K562 (cell line): ENCODE results near the gene PRELID2. TPM values are rescaled to one million over a fixed set of nuclear protein-coding genes. Genes with fewer than 3 reads are reported as not detected.

ENCODE experiments used
- ATAC-seq: fragments of 200-7000 bp; cut with Tn5 transposase; 3 replicates; pipeline ENCODE4 v1.9.1; 2020; ENCODE audit warnings: moderate library complexity
- BruUV-seq: library from RNA; stranded (reverse); fragments of 400-500 nt; replicated peaks from 2 replicates; lab custom pipeline; 2021; lab: Mats Ljungman, UMichigan
- CTCF ChIA-PET: fragments of 300-600 bp; formaldehyde crosslinking; extraction: SDS; loops from one replicate; lab custom pipeline; 2021; ENCODE audit warnings: low intra/inter-chr PET ratio; lab: Yijun Ruan, JAX
- POLR2A ChIA-PET: fragments of 300-600, 350-650 bp; sonication (Branson Sonifier 250); formaldehyde crosslinking; extraction: SDS; loops from one replicate; lab custom pipeline; 2021; ENCODE audit warnings: antibody characterized with exemption, inconsistent platforms; lab: Yijun Ruan, JAX
- DNase-seq, 4 experiments: peaks; one replicate each; pipeline versions ENCODE4 v3.0.0 to v3.0.0-alpha.2; 2011 to 2018; ENCODE audit warnings: low spot score in 3 of 4, mixed read lengths in 3 of 4; ENCODE audit errors: extremely low read depth in 1 of 4
- FAIRE-seq: peaks from 2 replicates; lab custom pipeline; 2011; peaks lifted over from hg19 to GRCh38; lab: Jason Lieb, UNC
- H2AFZ ChIP-seq: 2 replicates; pipeline ENCODE4 v1.6.0; 2011; ENCODE audit warnings: low read depth, low read length, control low read depth, inconsistent platforms
- H3K27ac ChIP-seq: fragments of 200-600 bp; 3 replicates; pipeline ENCODE4 v1.8.0; 2011; ENCODE audit warnings: low read depth, mild to moderate bottlenecking, control low read depth, inconsistent platforms, low read length, moderate library complexity, mixed read lengths; ENCODE audit errors: extremely low read depth
- H3K27me3 ChIP-seq, 2 experiments: fragments of 300-600 bp in 1 of 2; 2 replicates in 1 of 2; 3 replicates in 1 of 2; pipeline versions ENCODE4 v1.6.0 to v1.8.0; 2011; ENCODE audit warnings: inconsistent platforms in 2 of 2, low read length in 2 of 2, mild to moderate bottlenecking in 1 of 2, mixed read lengths in 1 of 2, moderate library complexity in 1 of 2; ENCODE audit not compliant: control insufficient read depth in 2 of 2, insufficient read depth in 2 of 2
- H3K36me3 ChIP-seq: fragments of 300-600 bp; 3 replicates; pipeline ENCODE4 v1.8.0; 2011; ENCODE audit warnings: mild to moderate bottlenecking, low read length, inconsistent platforms; ENCODE audit not compliant: control insufficient read depth, insufficient read depth
- H3K4me1 ChIP-seq, 2 experiments: fragments of 200-600 bp in 1 of 2; replicated peaks in 1 of 2; 2 replicates in 1 of 2; 3 replicates in 1 of 2; pipeline versions ENCODE4 v1.5.1 to v1.8.0; 2011; ENCODE audit warnings: inconsistent platforms in 2 of 2, low read length in 2 of 2, mild to moderate bottlenecking in 1 of 2, mixed read lengths in 1 of 2, moderate library complexity in 1 of 2; ENCODE audit not compliant: control insufficient read depth in 2 of 2, insufficient read depth in 2 of 2
- H3K4me2 ChIP-seq: 2 replicates; pipeline ENCODE4 v1.6.1; 2011; ENCODE audit warnings: low read length, control low read depth, inconsistent platforms, mixed read lengths; ENCODE audit not compliant: insufficient read depth
- H3K4me3 ChIP-seq: fragments of 200-600 bp; sonication (generic), shearing (Covaris generic); 2 replicates; pipeline ENCODE4 v1.5.1; 2016; ENCODE audit warnings: control low read depth, inconsistent platforms
- H3K79me2 ChIP-seq: fragments of 200-600 bp; 3 replicates; pipeline ENCODE4 v1.8.0; 2011; ENCODE audit warnings: low read length, inconsistent platforms; ENCODE audit not compliant: control insufficient read depth, insufficient read depth
- H3K9ac ChIP-seq, 2 experiments: 2 replicates each; pipeline versions ENCODE4 v1.6.0 to v1.6.1; 2011; ENCODE audit warnings: low read depth in 2 of 2, low read length in 2 of 2, control low read depth in 1 of 2, inconsistent platforms in 1 of 2, mild to moderate bottlenecking in 1 of 2, mixed read lengths in 1 of 2; ENCODE audit not compliant: insufficient read depth in 1 of 2
- H3K9me1 ChIP-seq: one replicate; pipeline ENCODE4 v1.6.0; 2011; ENCODE audit warnings: inconsistent platforms, mild to moderate bottlenecking, low read length, moderate library complexity; ENCODE audit not compliant: control insufficient read depth, insufficient read depth
- H3K9me3 ChIP-seq: replicated peaks from 2 replicates; pipeline ENCODE4 v1.5.1; 2011; ENCODE audit warnings: low read depth, low read length, inconsistent platforms; ENCODE audit not compliant: control insufficient read depth, insufficient read depth
- H4K20me1 ChIP-seq: replicated peaks from 2 replicates; pipeline ENCODE4 v1.6.1; 2011; ENCODE audit warnings: low read length, inconsistent platforms, mixed read lengths; ENCODE audit not compliant: control insufficient read depth, insufficient read depth
- ATF1 ChIP-seq, 2 experiments: fragments of 450-650 bp in 1 of 2; IDR thresholded peaks; 2 replicates each; pipeline ENCODE4 v1.6.1; 2016; ENCODE audit warnings: missing compliant biosample characterization in 1 of 2, missing genetic modification characterization in 1 of 2
- DACH1 ChIP-seq: fragments of 450-650 bp; IDR thresholded peaks from 2 replicates; pipeline ENCODE4 v1.6.1; 2018; ENCODE audit not compliant: partially characterized antibody
- FOXA3 ChIP-seq, 2 experiments: fragments of 450-650 bp in 1 of 2; sonication (generic) in 1 of 2; formaldehyde crosslinking; IDR thresholded peaks in 1 of 2; conservative IDR thresholded peaks in 1 of 2; 2 replicates each; pipeline versions ENCODE4 v1.4.0 to v1.8.0; 2020 to 2022; ENCODE audit warnings: mild to moderate bottlenecking in 2 of 2, missing genetic modification reagents in 1 of 2
- GATA2 ChIP-seq: sonication (generic); formaldehyde crosslinking; IDR thresholded peaks from 2 replicates; pipeline ENCODE4 v1.4.0; 2020; ENCODE audit warnings: mild to moderate bottlenecking, missing genetic modification reagents
- MEF2D ChIP-seq: conservative IDR thresholded peaks from 2 replicates; pipeline ENCODE4 v1.6.1; 2016; ENCODE audit warnings: low read depth, missing genetic modification characterization, missing compliant biosample characterization
- NBN ChIP-seq: fragments of 450-650 bp; IDR thresholded peaks from 2 replicates; pipeline ENCODE4 v1.6.1; 2016; ENCODE audit warnings: low read depth, mild to moderate bottlenecking
- STAT5B ChIP-seq: fragments of 250-450 bp; sonication (Bioruptor Pico); IDR thresholded peaks from 2 replicates; pipeline ENCODE4 v1.8.0; 2021; ENCODE audit warnings: mild to moderate bottlenecking, inconsistent platforms
- ZKSCAN1 ChIP-seq: fragments of 150-350 bp; IDR thresholded peaks from 2 replicates; pipeline ENCODE4 v1.6.1; 2016; ENCODE audit warnings: low read depth, low read length
- ZNF764 ChIP-seq: fragments of 250-450 bp; sonication (Bioruptor Pico); IDR thresholded peaks from 2 replicates; pipeline ENCODE4 v1.4.0; 2020; ENCODE audit warnings: low read depth, mild to moderate bottlenecking, moderate library complexity
- WGBS: fragments of 100-300 bp; shearing (Covaris generic); methylation state at CpG from one replicate; pipeline ENCODE4 v1.1.6; 2016; ENCODE audit warnings: low coverage, mixed read lengths; ENCODE audit not compliant: insufficient coverage; ENCODE audit errors: missing lambda C conversion rate; 5-methylcytosine and 5-hydroxymethylcytosine counted together
- in situ Hi-C: fragments of 300-500 bp; cut with MboI; formaldehyde crosslinking; loops from 4 replicates; pipeline ENCODE4 v1.15.0; 2018; ENCODE audit warnings: inconsistent platforms, mixed read lengths
- intact Hi-C: fragments of 100-400 bp; cut with micrococcal nuclease; formaldehyde crosslinking; loops from 2 replicates; pipeline ENCODE4 v1.14.2; 2022
- polyA plus RNA-seq, 8 experiments: library from polyadenylated mRNA; depleted of rRNA in 4 of 8; stranded (reverse) in 5 of 8; unstranded in 3 of 8; fragments of >200 nt; fragmentation: Nextera tagmentation in 2 of 8; fragmentation: Illumina TruSeq in 1 of 8; extraction: Ambion mirVana in 2 of 8; extraction: Trizol in 1 of 8; gene quantifications; 2 replicates each; pipeline versions ENCODE4 v1.2.1 to v1.2.3, GENCODE V29; 2011 to 2014; ENCODE audit warnings: inconsistent platforms in 1 of 8, missing spikeins in 1 of 8
- total RNA-seq, 7 experiments: library from RNA; depleted of rRNA in 6 of 7; stranded (reverse); fragments of >200 nt in 6 of 7; fragmentation: Illumina TruSeq in 2 of 7; extraction: Trizol in 2 of 7; gene quantifications; 2 replicates each; pipeline versions ENCODE4 v1.2.1 to v1.2.3, GENCODE V29; 2011 to 2021; ENCODE audit warnings: low replicate concordance in 1 of 7
- TF ChIP-seq, protein P1 (sequence below): fragments of 450-650 bp; formaldehyde crosslinking; IDR thresholded peaks from 2 replicates; pipeline ENCODE4 v1.4.0; 2020; ENCODE audit warnings: mild to moderate bottlenecking
- TF ChIP-seq, protein P2 (sequence below): fragments of 450-650 bp; IDR thresholded peaks from 2 replicates; pipeline ENCODE4 v1.6.1; 2018; ENCODE audit not compliant: partially characterized antibody
- TF ChIP-seq, protein P3 (sequence below): fragments of 450-650 bp; IDR thresholded peaks from 2 replicates; pipeline ENCODE4 v1.6.1; 2016; ENCODE audit warnings: mild to moderate bottlenecking
- TF ChIP-seq, protein P4 (sequence below): fragments of 150-350 bp; conservative IDR thresholded peaks from 2 replicates; pipeline ENCODE4 v1.6.1; 2014; ENCODE audit warnings: low read length

PRELID2 gene
- total and polyA plus RNA-seq, 9 of the 15 experiments (the other 6 are each of a cell fraction or from before 2014, with no cell fraction given) = 6.4 to 68.2 (median 28.8) TPM

DNA sequence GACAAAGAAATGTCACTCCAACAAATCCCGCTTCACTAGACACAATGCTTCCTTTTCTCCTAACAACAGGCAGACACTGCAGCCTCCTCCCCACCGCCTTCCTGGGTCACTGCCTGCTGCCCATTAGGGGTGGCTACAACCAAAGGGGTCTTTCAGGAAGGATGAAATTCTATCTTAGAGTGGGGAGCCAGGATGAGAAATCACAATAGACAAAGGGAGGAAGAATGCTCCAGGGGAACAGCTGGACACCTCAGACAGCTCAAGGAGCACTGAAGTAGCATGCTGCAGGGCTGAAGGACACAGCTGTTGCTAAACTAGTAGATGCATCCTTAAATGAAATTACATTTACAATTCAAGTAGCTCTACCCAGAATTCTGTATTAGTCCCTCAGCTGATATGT lies 54.2 kb downstream of the PRELID2 start:
- no peaks in the 10 kb centered on the region for H3K36me3 ChIP-seq
- no peak for FAIRE-seq
- TF ChIP-seq MEF2D (tag) (no peak), ZKSCAN1 (no peak), ZNF764 (CRISPR knock-in tag) (no peak), ATF1 (CRISPR knock-in tag; IDR thresholded peaks at IDR 0.05) (no peak), ATF1 (tag; IDR thresholded peaks at IDR 0.05) (no peak), STAT5B (CRISPR knock-in tag) (no peak), DACH1 (no peak), FOXA3 (CRISPR knock-in tag; conservative IDR thresholded peaks at IDR 0.05 in 1 of 2, IDR thresholded peaks at IDR 0.05 in 1 of 2) (no peak), GATA2 (CRISPR knock-in tag) (no peak), NBN (no peak)
- TF ChIP-seq, protein P1, sequence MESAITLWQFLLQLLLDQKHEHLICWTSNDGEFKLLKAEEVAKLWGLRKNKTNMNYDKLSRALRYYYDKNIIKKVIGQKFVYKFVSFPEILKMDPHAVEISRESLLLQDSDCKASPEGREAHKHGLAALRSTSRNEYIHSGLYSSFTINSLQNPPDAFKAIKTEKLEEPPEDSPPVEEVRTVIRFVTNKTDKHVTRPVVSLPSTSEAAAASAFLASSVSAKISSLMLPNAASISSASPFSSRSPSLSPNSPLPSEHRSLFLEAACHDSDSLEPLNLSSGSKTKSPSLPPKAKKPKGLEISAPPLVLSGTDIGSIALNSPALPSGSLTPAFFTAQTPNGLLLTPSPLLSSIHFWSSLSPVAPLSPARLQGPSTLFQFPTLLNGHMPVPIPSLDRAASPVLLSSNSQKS = no peak
- TF ChIP-seq, protein P2, sequence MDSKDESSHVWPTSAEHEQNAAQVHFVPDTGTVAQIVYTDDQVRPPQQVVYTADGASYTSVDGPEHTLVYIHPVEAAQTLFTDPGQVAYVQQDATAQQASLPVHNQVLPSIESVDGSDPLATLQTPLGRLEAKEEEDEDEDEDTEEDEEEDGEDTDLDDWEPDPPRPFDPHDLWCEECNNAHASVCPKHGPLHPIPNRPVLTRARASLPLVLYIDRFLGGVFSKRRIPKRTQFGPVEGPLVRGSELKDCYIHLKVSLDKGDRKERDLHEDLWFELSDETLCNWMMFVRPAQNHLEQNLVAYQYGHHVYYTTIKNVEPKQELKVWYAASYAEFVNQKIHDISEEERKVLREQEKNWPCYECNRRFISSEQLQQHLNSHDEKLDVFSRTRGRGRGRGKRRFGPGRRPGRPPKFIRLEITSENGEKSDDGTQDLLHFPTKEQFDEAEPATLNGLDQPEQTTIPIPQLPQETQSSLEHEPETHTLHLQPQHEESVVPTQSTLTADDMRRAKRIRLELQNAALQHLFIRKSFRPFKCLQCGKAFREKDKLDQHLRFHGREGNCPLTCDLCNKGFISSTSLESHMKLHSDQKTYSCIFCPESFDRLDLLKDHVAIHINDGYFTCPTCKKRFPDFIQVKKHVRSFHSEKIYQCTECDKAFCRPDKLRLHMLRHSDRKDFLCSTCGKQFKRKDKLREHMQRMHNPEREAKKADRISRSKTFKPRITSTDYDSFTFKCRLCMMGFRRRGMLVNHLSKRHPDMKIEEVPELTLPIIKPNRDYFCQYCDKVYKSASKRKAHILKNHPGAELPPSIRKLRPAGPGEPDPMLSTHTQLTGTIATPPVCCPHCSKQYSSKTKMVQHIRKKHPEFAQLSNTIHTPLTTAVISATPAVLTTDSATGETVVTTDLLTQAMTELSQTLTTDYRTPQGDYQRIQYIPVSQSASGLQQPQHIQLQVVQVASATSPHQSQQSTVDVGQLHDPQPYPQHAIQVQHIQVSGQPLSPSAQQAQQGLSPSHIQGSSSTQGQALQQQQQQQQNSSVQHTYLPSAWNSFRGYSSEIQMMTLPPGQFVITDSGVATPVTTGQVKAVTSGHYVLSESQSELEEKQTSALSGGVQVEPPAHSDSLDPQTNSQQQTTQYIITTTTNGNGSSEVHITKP = no peak
- TF ChIP-seq, protein P3, sequence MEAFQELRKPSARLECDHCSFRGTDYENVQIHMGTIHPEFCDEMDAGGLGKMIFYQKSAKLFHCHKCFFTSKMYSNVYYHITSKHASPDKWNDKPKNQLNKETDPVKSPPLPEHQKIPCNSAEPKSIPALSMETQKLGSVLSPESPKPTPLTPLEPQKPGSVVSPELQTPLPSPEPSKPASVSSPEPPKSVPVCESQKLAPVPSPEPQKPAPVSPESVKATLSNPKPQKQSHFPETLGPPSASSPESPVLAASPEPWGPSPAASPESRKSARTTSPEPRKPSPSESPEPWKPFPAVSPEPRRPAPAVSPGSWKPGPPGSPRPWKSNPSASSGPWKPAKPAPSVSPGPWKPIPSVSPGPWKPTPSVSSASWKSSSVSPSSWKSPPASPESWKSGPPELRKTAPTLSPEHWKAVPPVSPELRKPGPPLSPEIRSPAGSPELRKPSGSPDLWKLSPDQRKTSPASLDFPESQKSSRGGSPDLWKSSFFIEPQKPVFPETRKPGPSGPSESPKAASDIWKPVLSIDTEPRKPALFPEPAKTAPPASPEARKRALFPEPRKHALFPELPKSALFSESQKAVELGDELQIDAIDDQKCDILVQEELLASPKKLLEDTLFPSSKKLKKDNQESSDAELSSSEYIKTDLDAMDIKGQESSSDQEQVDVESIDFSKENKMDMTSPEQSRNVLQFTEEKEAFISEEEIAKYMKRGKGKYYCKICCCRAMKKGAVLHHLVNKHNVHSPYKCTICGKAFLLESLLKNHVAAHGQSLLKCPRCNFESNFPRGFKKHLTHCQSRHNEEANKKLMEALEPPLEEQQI = no peak
- TF ChIP-seq, protein P4, sequence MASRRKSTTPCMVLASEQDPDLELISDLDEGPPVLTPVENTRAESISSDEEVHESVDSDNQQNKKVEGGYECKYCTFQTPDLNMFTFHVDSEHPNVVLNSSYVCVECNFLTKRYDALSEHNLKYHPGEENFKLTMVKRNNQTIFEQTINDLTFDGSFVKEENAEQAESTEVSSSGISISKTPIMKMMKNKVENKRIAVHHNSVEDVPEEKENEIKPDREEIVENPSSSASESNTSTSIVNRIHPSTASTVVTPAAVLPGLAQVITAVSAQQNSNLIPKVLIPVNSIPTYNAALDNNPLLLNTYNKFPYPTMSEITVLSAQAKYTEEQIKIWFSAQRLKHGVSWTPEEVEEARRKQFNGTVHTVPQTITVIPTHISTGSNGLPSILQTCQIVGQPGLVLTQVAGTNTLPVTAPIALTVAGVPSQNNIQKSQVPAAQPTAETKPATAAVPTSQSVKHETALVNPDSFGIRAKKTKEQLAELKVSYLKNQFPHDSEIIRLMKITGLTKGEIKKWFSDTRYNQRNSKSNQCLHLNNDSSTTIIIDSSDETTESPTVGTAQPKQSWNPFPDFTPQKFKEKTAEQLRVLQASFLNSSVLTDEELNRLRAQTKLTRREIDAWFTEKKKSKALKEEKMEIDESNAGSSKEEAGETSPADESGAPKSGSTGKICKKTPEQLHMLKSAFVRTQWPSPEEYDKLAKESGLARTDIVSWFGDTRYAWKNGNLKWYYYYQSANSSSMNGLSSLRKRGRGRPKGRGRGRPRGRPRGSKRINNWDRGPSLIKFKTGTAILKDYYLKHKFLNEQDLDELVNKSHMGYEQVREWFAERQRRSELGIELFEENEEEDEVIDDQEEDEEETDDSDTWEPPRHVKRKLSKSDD = no peak

More for the DNA sequence above, 54.2 kb downstream of the PRELID2 start:
- DNase-seq (no peak), ATAC-seq (no peak)
- H3K79me2 ChIP-seq = no peaks in the 10 kb centered on the region
- ChIA-PET CTCF (no interaction called here), POLR2A (interaction anchor here (0.6 kb wide), 1 partner anchor 21 kb away, joined by 3 read pairs; no protein-coding TSS in a partner anchor)
- H3K27me3 ChIP-seq = no peaks in the 10 kb centered on the region
- WGBS = 65% methylated on average over 2 of the region's 2 CpGs
- no peak overlapping the region for H3K4me2 ChIP-seq
- H3K4me1 ChIP-seq = 0 out of 5 replicates have a peak, but pooled peaks cover 0 to 3% of the 10 kb centered on the region in 2 experiments
- no peak overlapping the region for H2AFZ ChIP-seq
- no peak overlapping the region for H3K4me3 ChIP-seq
- H3K9me3 ChIP-seq = no peaks in the 10 kb centered on the region; the same call in 1 of the 2 replicates
- no peaks in the 10 kb centered on the region for H3K9me1 ChIP-seq
- intact Hi-C loops (no loop called here), in situ Hi-C loops (no loop called here)
- BruUV-seq = no TSS peak
- H4K20me1 ChIP-seq = no peaks in the 10 kb centered on the region
- no peak overlapping the region for H3K9ac ChIP-seq
- no peak overlapping the region for H3K27ac ChIP-seq
